Adrenal gland (tissue), 12 donors: ENCODE results near the gene HIC1. TPM values are rescaled to one million over a fixed set of nuclear protein-coding genes. Genes with fewer than 3 reads are reported as not detected.

Source experiments
- DNase-seq, 7 donors: peaks; one replicate each; pipeline ENCODE4 v3.0.0-alpha.2; 2019 to 2020
- H3K27ac ChIP-seq, 5 donors: fragments of 200-600 bp; sonication (generic) in 4 of 5; 1 replicate in 3 of 5; 2 replicates in 2 of 5; pipeline versions ENCODE4 v1.5.1 to v1.8.0; 2016 to 2020; ENCODE audit warnings: mild to moderate bottlenecking in 1 of 5
- H3K27me3 ChIP-seq: fragments of 200-600 bp; 2 replicates; pipeline ENCODE4 v1.8.0; 2021
- H3K36me3 ChIP-seq, 2 donors: fragments of 200-600 bp; replicated peaks in 1 of 2; 1 replicate in 1 of 2; 2 replicates in 1 of 2; pipeline versions ENCODE4 v1.5.1 to v1.8.0; 2018 to 2022
- H3K4me1 ChIP-seq, 2 donors: fragments of 200-600 bp; replicated peaks in 1 of 2; 1 replicate in 1 of 2; 2 replicates in 1 of 2; pipeline versions ENCODE4 v1.5.1 to v1.8.0; 2018 to 2021
- H3K4me3 ChIP-seq, 4 donors: fragments of 200-600 bp; sonication (generic) in 3 of 4; one replicate each; pipeline ENCODE4 v1.5.1; 2016 to 2018
- H3K9me3 ChIP-seq, 3 donors: fragments of 200-600 bp; sonication (generic) in 1 of 3; replicated peaks in 1 of 3; 1 replicate in 2 of 3; 2 replicates in 1 of 3; pipeline versions ENCODE4 v1.5.1 to v1.8.0; 2016 to 2021
- POLR2A ChIP-seq, 2 donors: fragments of 450-650 bp; IDR thresholded peaks; one replicate each; pipeline ENCODE4 v1.6.1; 2017; ENCODE audit warnings: antibody characterized with exemption in 2 of 2, mild to moderate bottlenecking in 2 of 2, moderate library complexity in 1 of 2
- WGBS, 4 donors: extraction: QIAGEN DNeasy Blood & Tissue Kit in 2 of 4; methylation state at CpG; one replicate each; pipeline versions ENCODE4 v1.1.5 to v1.1.7; 2013 to 2017; 5-methylcytosine and 5-hydroxymethylcytosine counted together
- intact Hi-C, 2 donors: fragments of 100-400 bp; cut with DNase I; formaldehyde crosslinking; loops; one replicate each; pipeline versions ENCODE4 v1.14.1 to v1.15.0; 2022 to 2023
- polyA plus RNA-seq, 3 donors: library from polyadenylated mRNA; stranded (reverse); fragments of 200-250 nt in 2 of 3; fragments of 350-450 nt in 1 of 3; fragmentation: Illumina TruSeq in 1 of 3; extraction: RNeasy Lipid Tissue Mini Kit (QIAGEN cat#74804) in 1 of 3; gene quantifications; one replicate each; pipeline ENCODE4 v1.2.3, GENCODE V29; 2013 to 2014
- total RNA-seq, 9 donors: library from RNA; depleted of rRNA in 4 of 9; stranded (reverse); fragments of >200 nt in 4 of 9; fragments of 120-200 nt in 1 of 9; fragmentation: NEBNext Ultra II Directional in 1 of 9; extraction: Animal tissue kit (Norgen Biotek cat#: 25700) in 1 of 9; gene quantifications; one replicate each; pipeline versions ENCODE4 v1.1.0 to v1.2.4, GENCODE V29; 2013 to 2023
- TF ChIP-seq, protein P1 (sequence below), 6 experiments: fragments of 450-650 bp in 4 of 6; fragments of 200-600 bp in 2 of 6; sonication (generic) in 1 of 6; IDR thresholded peaks; 1 replicate in 5 of 6; 2 replicates in 1 of 6; pipeline versions ENCODE4 v1.5.1 to v1.8.0; 2016 to 2021; ENCODE audit warnings: antibody characterized with exemption in 6 of 6, mild to moderate bottlenecking in 2 of 6, moderate library complexity in 1 of 6
- donor health status: healthy with polysubstance abuse.
- donor health status: Bipolar disorder and iron deficiency.
- donor health status: DM: yes; HTN: yes; CAD: no.
- donor health status: DM: no; HTN: no; CAD: no.
- donor health status: DM: no; HTN: no; CAD: no.
- donor health status: DM: yes; HTN: yes; CAD: no.

Gene HIC1
- total and polyA plus RNA-seq, 12 donors = 0.92 to 61.8 (median 23.9) TPM

DNA sequence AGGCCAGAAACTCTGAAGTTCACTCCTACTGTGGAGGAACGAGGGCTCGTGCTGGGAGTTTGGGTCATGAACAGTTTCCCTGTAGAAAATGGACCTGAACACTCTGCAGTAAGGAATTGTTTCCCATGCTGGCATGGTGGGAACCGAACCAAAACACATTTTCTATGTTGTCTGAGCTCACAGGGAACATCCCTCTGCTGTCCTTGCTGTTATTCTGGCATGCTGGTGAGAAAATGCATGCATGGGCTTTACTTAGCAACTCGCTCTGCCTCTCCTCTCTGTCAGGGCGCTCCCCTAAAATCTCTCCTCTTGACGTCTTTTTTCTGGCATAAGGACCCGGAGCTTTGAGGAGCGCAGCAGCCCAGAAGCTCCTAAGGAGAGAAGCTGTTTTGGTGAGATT lies 35.2 kb upstream of the HIC1 start:
- Histone ChIP-seq H3K27me3 (no peaks in the 10 kb centered on the region), H3K4me1 (peaks cover 6 to 16% of the 10 kb centered on the region in 2 donors), H3K27ac (no peak overlapping the region), H3K9me3 (no peaks in the 10 kb centered on the region), H3K4me3 (no peak overlapping the region), H3K36me3 (no peaks in the 10 kb centered on the region)
- DNase-seq = no peak
- TF ChIP-seq, protein P1, sequence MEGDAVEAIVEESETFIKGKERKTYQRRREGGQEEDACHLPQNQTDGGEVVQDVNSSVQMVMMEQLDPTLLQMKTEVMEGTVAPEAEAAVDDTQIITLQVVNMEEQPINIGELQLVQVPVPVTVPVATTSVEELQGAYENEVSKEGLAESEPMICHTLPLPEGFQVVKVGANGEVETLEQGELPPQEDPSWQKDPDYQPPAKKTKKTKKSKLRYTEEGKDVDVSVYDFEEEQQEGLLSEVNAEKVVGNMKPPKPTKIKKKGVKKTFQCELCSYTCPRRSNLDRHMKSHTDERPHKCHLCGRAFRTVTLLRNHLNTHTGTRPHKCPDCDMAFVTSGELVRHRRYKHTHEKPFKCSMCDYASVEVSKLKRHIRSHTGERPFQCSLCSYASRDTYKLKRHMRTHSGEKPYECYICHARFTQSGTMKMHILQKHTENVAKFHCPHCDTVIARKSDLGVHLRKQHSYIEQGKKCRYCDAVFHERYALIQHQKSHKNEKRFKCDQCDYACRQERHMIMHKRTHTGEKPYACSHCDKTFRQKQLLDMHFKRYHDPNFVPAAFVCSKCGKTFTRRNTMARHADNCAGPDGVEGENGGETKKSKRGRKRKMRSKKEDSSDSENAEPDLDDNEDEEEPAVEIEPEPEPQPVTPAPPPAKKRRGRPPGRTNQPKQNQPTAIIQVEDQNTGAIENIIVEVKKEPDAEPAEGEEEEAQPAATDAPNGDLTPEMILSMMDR (IDR thresholded peaks at IDR 0.05) = no peak
- TF ChIP-seq POLR2A (IDR thresholded peaks at IDR 0.05) = no peak
- intact Hi-C loops = no loop called here
- 76 to 89% (median 85%) methylated on average over 8 of the region's 8 CpGs for WGBS, 4 donors

DNA sequence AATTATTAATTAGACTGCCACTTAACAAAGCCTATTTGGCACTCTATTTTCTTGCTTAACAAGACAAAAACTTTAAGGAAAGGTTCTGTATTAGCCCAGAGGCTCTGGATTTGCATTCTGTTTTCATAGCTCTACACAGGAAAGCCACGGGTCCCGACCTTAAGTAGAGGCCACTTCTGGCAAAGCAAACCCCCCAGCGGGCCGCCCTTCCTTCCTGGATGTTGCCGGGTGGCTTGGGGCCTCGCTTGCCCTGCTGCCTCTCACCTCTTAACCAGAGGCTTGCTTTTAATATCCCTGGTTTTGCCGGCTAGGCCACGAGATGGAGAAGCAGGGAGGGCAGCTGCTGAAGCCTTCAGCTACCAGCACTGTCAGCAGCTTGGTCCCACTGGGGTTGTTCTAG lies 34.2 kb upstream of the HIC1 start:
- H3K4me3 ChIP-seq = no peak overlapping the region
- intact Hi-C loops = no loop called here
- peak in 1 of 7 donors; percentile 37 for DNase-seq
- no peak overlapping the region for H3K27ac ChIP-seq
- H3K27me3 ChIP-seq = no peaks in the 10 kb centered on the region
- WGBS, 4 donors = 56 to 67% (median 64%) methylated on average over 8 of the region's 8 CpGs
- no peaks in the 10 kb centered on the region for H3K9me3 ChIP-seq
- H3K36me3 ChIP-seq = no peaks in the 10 kb centered on the region
- no peak for TF ChIP-seq POLR2A (IDR thresholded peaks at IDR 0.05)
- TF ChIP-seq, protein P1 (IDR thresholded peaks at IDR 0.05) = no peak
- peaks cover 6 to 24% of the 10 kb centered on the region in 2 donors for H3K4me1 ChIP-seq

DNA sequence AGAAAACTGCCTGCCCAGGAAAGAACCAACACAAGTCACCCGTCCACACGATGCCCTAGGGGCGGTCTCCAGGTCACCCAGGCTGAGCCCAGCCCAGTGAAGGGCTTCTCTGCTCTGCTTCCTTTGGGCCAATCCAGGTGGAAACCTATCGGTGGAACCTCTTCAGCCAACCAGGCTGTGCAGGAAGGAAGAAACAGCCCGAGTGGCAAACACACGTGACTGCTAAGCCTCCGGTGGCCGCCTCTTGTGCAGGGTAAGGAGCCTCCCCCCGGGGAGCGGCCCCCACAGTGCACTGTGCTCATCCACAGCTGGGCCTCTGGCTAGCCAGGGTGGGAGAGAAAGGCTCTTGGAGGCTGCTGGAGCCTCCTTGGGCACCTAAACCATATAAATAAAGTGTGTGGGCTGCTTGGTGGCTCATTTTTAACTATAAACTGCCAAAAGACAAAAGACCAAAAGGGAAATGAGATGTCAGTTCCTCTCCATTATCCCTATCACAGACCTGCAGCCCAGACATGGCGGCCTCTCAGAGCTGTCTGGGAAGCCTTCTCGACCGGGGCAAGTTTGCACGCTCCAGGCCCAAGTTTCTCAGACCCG lies 32.2 kb upstream of the HIC1 start:
- no peaks in the 10 kb centered on the region for H3K9me3 ChIP-seq
- TF ChIP-seq, protein P1 (IDR thresholded peaks at IDR 0.05) = no peak
- TF ChIP-seq POLR2A (IDR thresholded peaks at IDR 0.05) = no peak
- intact Hi-C loops = no loop called here
- peak overlapping the region in 1 of 5 donors; percentile 44 for H3K27ac ChIP-seq
- 74 to 83% (median 80%) methylated on average over 9 to 15 of the region's 15 CpGs for WGBS, 4 donors
- H3K4me1 ChIP-seq = peaks cover 6 to 37% of the 10 kb centered on the region in 2 donors
- no peak for DNase-seq
- no peaks in the 10 kb centered on the region for H3K36me3 ChIP-seq
- H3K27me3 ChIP-seq = no peaks in the 10 kb centered on the region
- H3K4me3 ChIP-seq = no peak overlapping the region

DNA sequence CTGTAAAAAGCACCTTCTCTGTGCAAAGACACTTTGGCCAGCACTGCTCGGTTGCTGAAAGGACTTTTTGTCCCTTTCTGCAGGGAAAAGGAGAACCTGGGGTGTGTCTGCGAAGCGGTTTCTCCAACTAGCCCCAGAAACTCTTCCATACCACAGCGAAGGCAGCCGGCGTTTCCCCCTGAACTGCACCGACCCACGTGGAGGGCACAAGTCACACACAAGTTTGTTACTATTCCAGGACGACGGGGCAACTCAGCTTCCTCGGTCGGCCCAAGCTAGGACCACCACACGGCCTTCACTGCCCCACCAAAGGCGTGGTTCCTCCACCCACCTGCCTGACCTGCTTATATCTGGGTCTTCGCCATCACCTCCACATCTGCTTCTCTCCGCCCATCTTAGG lies 31.6 kb upstream of the HIC1 start:
- Histone ChIP-seq H3K4me3 (peak overlapping the region in 1 of 4 donors; percentile 85), H3K27me3 (no peaks in the 10 kb centered on the region), H3K9me3 (no peaks in the 10 kb centered on the region), H3K36me3 (no peaks in the 10 kb centered on the region), H3K27ac (peak overlapping the region in 1 of 5 donors; percentile 44), H3K4me1 (peaks cover 6 to 40% of the 10 kb centered on the region in 2 donors)
- WGBS, 4 donors = 65 to 79% (median 68%) methylated on average over 16 of the region's 16 CpGs
- intact Hi-C loops = no loop called here
- no peak for DNase-seq
- TF ChIP-seq, protein P1 (IDR thresholded peaks at IDR 0.05) = no peak
- TF ChIP-seq POLR2A (IDR thresholded peaks at IDR 0.05) = no peak
